Large intestine (tissue), 3 donors: ENCODE data around the gene PTPRF. TPM values are rescaled to one million over a fixed set of nuclear protein-coding genes. Genes with fewer than 3 reads are reported as not detected.

Experiments
- DNase-seq, 2 donors: peaks; one replicate each; pipeline versions ENCODE4 v3.0.0 to v3.0.0-alpha.2; 2013
- H3K27ac ChIP-seq: one replicate; pipeline ENCODE4 v1.5.1; 2013; ENCODE audit warnings: low read length
- H3K27me3 ChIP-seq: 2 replicates; pipeline ENCODE4 v1.6.1; 2013; ENCODE audit warnings: low read length; ENCODE audit not compliant: control insufficient read depth, insufficient read depth
- H3K36me3 ChIP-seq: 2 replicates; pipeline ENCODE4 v1.6.1; 2013; ENCODE audit warnings: low read length; ENCODE audit not compliant: control insufficient read depth, insufficient read depth
- H3K4me1 ChIP-seq: one replicate; pipeline ENCODE4 v1.6.1; 2013; ENCODE audit warnings: low read length; ENCODE audit not compliant: control insufficient read depth, insufficient read depth
- H3K4me3 ChIP-seq: one replicate; pipeline ENCODE4 v1.5.1; 2013; ENCODE audit warnings: low read length
- H3K9me3 ChIP-seq: one replicate; pipeline ENCODE4 v1.6.1; 2013; ENCODE audit warnings: mild to moderate bottlenecking, low read depth, low read length, moderate library complexity; ENCODE audit not compliant: control insufficient read depth
- WGBS: methylation state at CpG from one replicate; pipeline ENCODE4 v1.1.5; 2013; ENCODE audit warnings: low lambda C conversion rate; ENCODE audit not compliant: insufficient coverage; 5-methylcytosine and 5-hydroxymethylcytosine counted together
- polyA plus RNA-seq: library from polyadenylated mRNA; unstranded; fragments of 120-200 nt; gene quantifications from one replicate; pipeline ENCODE4 v1.2.1, GENCODE V29; 2013

PTPRF gene
- polyA plus RNA-seq, 1 donor: 257 TPM

GRCh38 chr1:43551396-43551888 lies 20.8 kb downstream of the PTPRF start:
- DNase-seq: no peak
- no peak overlapping the region for H3K4me3 ChIP-seq
- no peaks in the 10 kb centered on the region for H3K27me3 ChIP-seq
- H3K4me1 ChIP-seq: peaks cover 68% of the 10 kb centered on the region
- no peaks in the 10 kb centered on the region for H3K9me3 ChIP-seq
- H3K36me3 ChIP-seq: peaks cover 54% of the 10 kb centered on the region
- peak overlapping the region; percentile 91 for H3K27ac ChIP-seq
- no CpG with 5 or more reads among the region's 7 CpGs for WGBS

DNA sequence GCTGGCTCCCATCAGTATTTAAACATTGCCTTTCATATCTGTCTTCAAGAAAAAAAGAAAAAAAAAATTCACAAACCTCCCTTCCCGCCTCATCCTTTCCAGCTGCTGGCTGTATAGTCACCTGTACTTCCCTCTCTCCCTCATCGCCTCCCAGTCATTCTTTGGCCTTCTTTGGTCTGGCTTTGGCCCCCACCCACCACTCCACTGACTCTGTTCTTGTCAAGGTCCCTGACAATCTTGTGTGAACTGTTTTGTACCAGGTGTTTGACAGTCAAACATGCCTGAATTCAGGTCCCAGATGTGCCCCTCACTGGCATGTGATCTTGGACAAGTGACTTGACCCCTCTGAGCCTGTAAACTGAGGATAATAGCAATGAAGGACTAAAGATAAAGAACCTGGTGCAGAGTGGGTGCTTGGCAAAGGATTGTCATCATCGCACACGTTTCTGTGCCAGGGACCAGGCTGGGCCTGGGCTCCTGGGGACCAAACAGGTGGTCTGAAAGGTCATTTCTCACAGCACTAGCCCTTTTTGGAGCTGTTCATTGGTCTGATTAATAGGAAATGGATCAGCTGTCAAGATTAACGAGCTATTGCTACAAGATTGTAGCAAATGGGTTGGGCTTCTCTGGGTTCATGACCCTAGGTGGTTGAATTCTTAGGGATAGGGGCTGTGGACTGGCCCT lies 21.5 kb downstream of the PTPRF start:
- no peaks in the 10 kb centered on the region for H3K27me3 ChIP-seq
- H3K36me3 ChIP-seq: peaks cover 54% of the 10 kb centered on the region
- no peaks in the 10 kb centered on the region for H3K9me3 ChIP-seq
- peaks cover 67% of the 10 kb centered on the region for H3K4me1 ChIP-seq
- no peak overlapping the region for H3K4me3 ChIP-seq
- WGBS: no CpG with 5 or more reads among the region's 5 CpGs
- no peak overlapping the region for H3K27ac ChIP-seq
- no peak for DNase-seq

DNA sequence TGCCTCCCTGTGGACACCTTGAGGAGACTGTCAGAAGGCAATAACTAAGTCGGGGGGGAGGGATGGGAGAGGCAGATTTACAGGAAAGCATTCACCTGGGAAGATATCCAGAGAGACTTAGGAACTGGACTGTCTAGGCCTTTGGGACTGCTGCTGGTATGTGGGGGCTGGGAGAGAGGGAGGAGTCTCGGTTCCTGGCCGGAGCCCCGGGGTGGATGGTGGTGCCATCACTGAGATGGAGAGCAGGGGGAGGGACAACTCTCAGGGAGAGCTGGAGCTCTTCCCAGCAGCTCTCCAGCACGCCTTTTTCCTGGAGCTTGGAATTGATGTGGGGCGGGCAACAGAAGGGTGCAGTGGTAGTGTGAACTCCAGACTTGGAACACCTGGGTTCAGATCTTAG lies 22.1 kb downstream of the PTPRF start:
- H3K27ac ChIP-seq: no peak overlapping the region

GRCh38 chr1:43554444-43554992 lies 23.8 kb downstream of the PTPRF start:
- WGBS: 100% methylated on average over 1 of the region's 6 CpGs
- Histone ChIP-seq H3K27ac (no peak overlapping the region), H3K36me3 (peaks cover 44% of the 10 kb centered on the region)

More for the DNA sequence above, 22.1 kb downstream of the PTPRF start:
- peaks cover 66% of the 10 kb centered on the region for H3K4me1 ChIP-seq
- H3K4me3 ChIP-seq: no peak overlapping the region
- DNase-seq: no peak
- H3K36me3 ChIP-seq: peaks cover 49% of the 10 kb centered on the region
- H3K9me3 ChIP-seq: no peaks in the 10 kb centered on the region
- WGBS: no CpG with 5 or more reads among the region's 6 CpGs
- H3K27me3 ChIP-seq: no peaks in the 10 kb centered on the region

GRCh38 chr1:43556782-43557181 lies 26.1 kb downstream of the PTPRF start:
- peak overlapping the region; percentile 94 for H3K27ac ChIP-seq
- WGBS: no CpG with 5 or more reads among the region's 6 CpGs
- no peak for DNase-seq
- no peaks in the 10 kb centered on the region for H3K9me3 ChIP-seq
- peaks cover 54% of the 10 kb centered on the region for H3K36me3 ChIP-seq
- H3K4me1 ChIP-seq: peaks cover 55% of the 10 kb centered on the region
- no peak overlapping the region for H3K4me3 ChIP-seq
- no peaks in the 10 kb centered on the region for H3K27me3 ChIP-seq

More at GRCh38 chr1:43554444-43554992, 23.8 kb downstream of the PTPRF start:
- Histone ChIP-seq H3K4me3 (no peak overlapping the region), H3K4me1 (peaks cover 65% of the 10 kb centered on the region), H3K27me3 (no peaks in the 10 kb centered on the region), H3K9me3 (no peaks in the 10 kb centered on the region)
- DNase-seq: no peak

GRCh38 chr1:43557744-43558245 lies 27.1 kb downstream of the PTPRF start:
- DNase-seq: peak; percentile 90 to 96
- H3K36me3 ChIP-seq: peaks cover 57% of the 10 kb centered on the region
- H3K27me3 ChIP-seq: no peaks in the 10 kb centered on the region
- H3K9me3 ChIP-seq: no peaks in the 10 kb centered on the region
- peaks cover 46% of the 10 kb centered on the region for H3K4me1 ChIP-seq
- WGBS: no CpG with 5 or more reads among the region's 9 CpGs
- peak overlapping the region; percentile 94 for H3K27ac ChIP-seq
- no peak overlapping the region for H3K4me3 ChIP-seq

DNA sequence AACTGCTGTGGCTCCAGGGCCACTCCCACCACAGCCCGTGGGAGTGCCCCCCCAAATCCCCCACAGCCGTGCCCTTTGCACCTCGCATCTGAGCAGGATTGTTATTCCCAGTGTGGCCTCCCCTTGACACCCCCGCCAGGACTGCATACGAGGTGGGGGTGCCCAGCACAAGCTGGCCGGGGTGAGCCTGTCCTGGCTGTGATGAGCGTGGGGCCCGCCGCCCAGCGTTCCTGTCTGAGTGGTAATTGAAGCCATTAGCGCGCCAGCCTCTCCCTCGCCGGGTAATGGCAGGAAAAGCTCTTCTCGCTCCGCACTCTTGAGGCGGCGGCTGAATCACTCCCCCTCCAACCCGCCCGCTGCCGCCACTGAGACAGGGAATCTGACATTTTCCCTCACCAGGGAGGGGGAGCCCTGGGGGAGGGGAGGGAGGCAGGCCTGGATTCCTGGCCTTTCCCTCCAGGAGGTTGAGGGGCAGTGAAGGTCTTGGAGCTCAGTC lies 27.7 kb downstream of the PTPRF start:
- peak; percentile 91 to 97 for DNase-seq
- WGBS: no CpG with 5 or more reads among the region's 21 CpGs
- peaks cover 54% of the 10 kb centered on the region for H3K36me3 ChIP-seq

DNA sequence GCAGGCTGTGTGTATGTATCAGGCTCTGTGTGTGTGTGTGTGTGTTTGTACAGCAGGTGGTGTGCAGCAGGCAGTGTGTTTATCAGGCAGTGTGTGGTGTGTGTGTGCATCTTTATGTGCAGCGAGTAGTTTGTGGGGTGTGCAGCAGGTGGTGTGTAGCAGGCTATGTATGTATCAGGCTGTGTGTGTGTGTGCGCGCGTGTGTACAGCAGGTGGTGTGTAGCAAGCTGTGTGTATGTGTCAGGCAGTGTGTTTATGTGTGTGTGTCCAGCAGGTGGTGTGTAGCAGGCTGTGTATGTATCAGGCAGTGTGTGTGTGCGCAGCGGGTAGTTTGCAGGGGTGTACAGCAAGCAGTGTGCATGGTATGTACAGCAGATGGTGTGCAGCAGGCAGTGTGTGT lies 29.0 kb downstream of the PTPRF start:
- H3K27ac ChIP-seq: peak overlapping the region; percentile 94
- WGBS: no CpG with 5 or more reads among the region's 6 CpGs
- DNase-seq: no peak

More for the DNA sequence above, 27.7 kb downstream of the PTPRF start:
- no peak overlapping the region for H3K4me3 ChIP-seq
- peaks cover 40% of the 10 kb centered on the region for H3K4me1 ChIP-seq
- no peaks in the 10 kb centered on the region for H3K27me3 ChIP-seq
- H3K27ac ChIP-seq: peak overlapping the region; percentile 94
- no peaks in the 10 kb centered on the region for H3K9me3 ChIP-seq

GRCh38 chr1:43560286-43560685 lies 29.6 kb downstream of the PTPRF start:
- peaks cover 53% of the 10 kb centered on the region for H3K4me1 ChIP-seq
- no peaks in the 10 kb centered on the region for H3K27me3 ChIP-seq
- no peak overlapping the region for H3K4me3 ChIP-seq
- no peaks in the 10 kb centered on the region for H3K9me3 ChIP-seq
- DNase-seq: no peak
- no peak overlapping the region for H3K27ac ChIP-seq
- H3K36me3 ChIP-seq: peaks cover 41% of the 10 kb centered on the region
- WGBS: no CpG with 5 or more reads among the region's 6 CpGs

More for the DNA sequence above, 29.0 kb downstream of the PTPRF start:
- Histone ChIP-seq H3K4me3 (no peak overlapping the region), H3K27me3 (no peaks in the 10 kb centered on the region), H3K9me3 (no peaks in the 10 kb centered on the region), H3K36me3 (peaks cover 41% of the 10 kb centered on the region), H3K4me1 (peaks cover 47% of the 10 kb centered on the region)

DNA sequence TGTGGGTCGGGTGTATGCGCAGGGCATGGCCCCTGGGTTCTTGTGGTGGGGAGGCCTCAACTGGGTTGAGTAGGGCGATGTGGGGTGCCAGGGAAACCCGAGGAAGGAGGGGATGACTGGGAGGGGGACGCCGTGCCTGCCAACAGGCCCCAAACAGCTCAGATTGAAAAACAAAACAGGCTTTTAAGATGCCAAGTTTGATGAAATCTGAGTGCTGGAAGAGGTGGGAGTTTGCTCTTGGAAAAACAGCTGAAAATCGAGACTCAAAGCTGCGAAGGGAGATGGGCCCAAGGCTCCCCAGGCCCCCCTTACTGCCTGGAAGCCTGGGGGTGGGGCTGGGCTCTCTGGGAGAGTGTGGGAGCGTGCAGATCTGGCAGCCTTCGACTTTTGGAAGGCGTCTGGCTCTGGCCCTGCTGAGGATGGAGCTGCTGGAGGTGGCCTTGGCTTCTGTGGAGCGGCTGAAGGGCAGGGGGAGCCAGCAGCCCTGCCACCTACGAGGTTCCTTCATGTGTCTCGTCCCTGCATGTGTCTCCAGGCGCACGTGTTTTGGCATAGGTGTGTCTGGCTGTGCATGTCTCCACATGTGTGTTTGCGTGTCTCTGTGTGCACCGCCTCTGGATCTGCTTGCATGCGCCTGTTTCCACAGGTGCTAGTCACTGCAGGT lies 33.3 kb downstream of the PTPRF start:
- no peaks in the 10 kb centered on the region for H3K9me3 ChIP-seq
- H3K36me3 ChIP-seq: peaks cover 32% of the 10 kb centered on the region
- H3K4me1 ChIP-seq: peaks cover 48% of the 10 kb centered on the region
- H3K4me3 ChIP-seq: no peak overlapping the region
- no peak overlapping the region for H3K27ac ChIP-seq
- DNase-seq: no peak
- WGBS: 69% methylated on average over 3 of the region's 19 CpGs
- H3K27me3 ChIP-seq: no peaks in the 10 kb centered on the region
